OCI-LY7 (cell line): Measurements from ENCODE around the gene FAM171A1. TPM values are rescaled to one million over a fixed set of nuclear protein-coding genes. Genes with fewer than 3 reads are reported as not detected.

ENCODE experiments used
- BruUV-seq: library from RNA; stranded (reverse); fragments of 400-500 nt; replicated peaks from 2 replicates; lab custom pipeline; 2021; lab: Mats Ljungman, UMichigan
- CTCF ChIA-PET: fragments of 300-600 bp; sonication (Branson Sonifier 250); formaldehyde crosslinking; loops from one replicate; lab custom pipeline; 2022; ENCODE audit warnings: antibody characterized with exemption; ENCODE audit not compliant: unreplicated experiment; lab: Charles Lee
- POLR2A ChIA-PET: fragments of 300-600 bp; sonication (Branson Sonifier 250); formaldehyde crosslinking; loops from one replicate; lab custom pipeline; 2022; ENCODE audit warnings: antibody characterized with exemption; lab: Charles Lee
- DNase-seq: peaks from one replicate; pipeline ENCODE4 v3.0.0-alpha.2; 2015; ENCODE audit warnings: low spot score
- H2AFZ ChIP-seq: fragments of 200-600 bp; sonication (generic), shearing (Covaris generic); 2 replicates; pipeline ENCODE4 v1.6.1; 2014; ENCODE audit warnings: mild to moderate bottlenecking, antibody characterized with exemption, low read length, moderate library complexity
- H3K27ac ChIP-seq: fragments of 200-600 bp; sonication (generic); 2 replicates; pipeline ENCODE4 v1.5.1; 2014; ENCODE audit warnings: mixed run types, low read depth, mild to moderate bottlenecking, moderate library complexity, low read length, inconsistent platforms; ENCODE audit not compliant: poor library complexity, severe bottlenecking
- H3K36me3 ChIP-seq: fragments of 200-600 bp; sonication (generic); 2 replicates; pipeline ENCODE4 v1.6.1; 2014; ENCODE audit warnings: mild to moderate bottlenecking, antibody characterized with exemption, low read length, moderate library complexity, mixed read lengths; ENCODE audit not compliant: insufficient read depth
- H3K4me1 ChIP-seq: fragments of 200-600 bp; sonication (generic); 2 replicates; pipeline ENCODE4 v1.5.1; 2014; ENCODE audit warnings: mild to moderate bottlenecking, low read length; ENCODE audit not compliant: insufficient read depth, poor library complexity, severe bottlenecking
- H3K4me2 ChIP-seq: fragments of 200-600 bp; sonication (generic); 2 replicates; pipeline ENCODE4 v1.6.1; 2014; ENCODE audit warnings: mild to moderate bottlenecking, low read length
- H3K4me3 ChIP-seq: fragments of 200-600 bp; sonication (generic); 2 replicates; pipeline ENCODE4 v1.5.1; 2014; ENCODE audit warnings: mild to moderate bottlenecking, low read depth, low read length; ENCODE audit not compliant: poor library complexity, severe bottlenecking
- H3K79me2 ChIP-seq: fragments of 200-600 bp; sonication (generic); 2 replicates; pipeline ENCODE4 v1.6.1; 2016; ENCODE audit warnings: low read depth, mild to moderate bottlenecking, low read length, moderate library complexity, mixed read lengths; ENCODE audit not compliant: insufficient read depth
- H3K9me2 ChIP-seq: fragments of 200-600 bp; sonication (generic); 2 replicates; pipeline ENCODE4 v1.6.1; 2016; ENCODE audit warnings: mild to moderate bottlenecking, low read length, mixed read lengths; ENCODE audit not compliant: insufficient read depth
- H3K9me3 ChIP-seq: fragments of 200-600 bp; sonication (generic); 2 replicates; pipeline ENCODE4 v1.6.1; 2014; ENCODE audit warnings: mild to moderate bottlenecking, mixed run types, low read length, mixed read lengths
- H4K20me1 ChIP-seq: fragments of 200-600 bp; sonication (generic); 2 replicates; pipeline ENCODE4 v1.6.1; 2014; ENCODE audit warnings: mild to moderate bottlenecking, antibody characterized with exemption, low read length, moderate library complexity, mixed read lengths; ENCODE audit not compliant: insufficient read depth
- EZH2phosphoT487 ChIP-seq: fragments of 200-600 bp; sonication (generic); IDR thresholded peaks from 2 replicates; pipeline ENCODE4 v1.6.1; 2018; ENCODE audit warnings: low read depth, borderline replicate concordance, mild to moderate bottlenecking, mixed run types, antibody characterized with exemption, low read length, moderate library complexity, mixed read lengths
- intact Hi-C: fragments of 100-400 bp; cut with micrococcal nuclease; formaldehyde crosslinking; loops from one replicate; pipeline ENCODE4 v1.10.0; 2022; ENCODE audit not compliant: unreplicated experiment
- total RNA-seq, 2 experiments: library from RNA; depleted of rRNA in 1 of 2; stranded (reverse); fragments of >200 nt in 1 of 2; shearing (Covaris generic) in 1 of 2; gene quantifications; 2 replicates each; pipeline ENCODE4 v1.2.3, GENCODE V29; 2014 to 2022
- TF ChIP-seq, protein P1 (sequence below): fragments of 200-600 bp; sonication (generic); conservative IDR thresholded peaks from 2 replicates; pipeline ENCODE4 v1.5.1; 2014; ENCODE audit warnings: mild to moderate bottlenecking, antibody characterized with exemption, low read length, moderate library complexity, mixed read lengths

Gene FAM171A1
- total RNA-seq, 2 experiments from 2014 or later = not detected

DNA sequence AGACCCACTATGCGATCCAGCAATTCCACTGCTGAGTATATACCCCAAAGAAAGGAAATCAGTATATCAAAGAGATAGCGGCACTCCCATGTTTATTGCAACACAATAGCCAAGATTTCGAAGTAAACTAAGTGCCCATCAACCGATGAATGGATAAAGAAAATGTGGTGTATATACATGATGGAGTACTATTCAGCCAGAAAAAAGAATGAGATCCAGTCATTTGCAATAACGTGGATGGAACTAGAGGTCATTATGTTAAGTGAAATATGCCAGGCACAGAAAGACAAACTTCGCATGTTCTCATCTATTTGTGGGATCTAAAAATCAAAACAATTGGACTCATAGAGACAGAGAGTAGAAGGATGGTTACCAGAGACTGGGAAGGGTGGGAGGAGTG is 195.5 kb downstream of the FAM171A1 start:
- no peak for TF ChIP-seq EZH2phosphoT487
- TF ChIP-seq, protein P1, sequence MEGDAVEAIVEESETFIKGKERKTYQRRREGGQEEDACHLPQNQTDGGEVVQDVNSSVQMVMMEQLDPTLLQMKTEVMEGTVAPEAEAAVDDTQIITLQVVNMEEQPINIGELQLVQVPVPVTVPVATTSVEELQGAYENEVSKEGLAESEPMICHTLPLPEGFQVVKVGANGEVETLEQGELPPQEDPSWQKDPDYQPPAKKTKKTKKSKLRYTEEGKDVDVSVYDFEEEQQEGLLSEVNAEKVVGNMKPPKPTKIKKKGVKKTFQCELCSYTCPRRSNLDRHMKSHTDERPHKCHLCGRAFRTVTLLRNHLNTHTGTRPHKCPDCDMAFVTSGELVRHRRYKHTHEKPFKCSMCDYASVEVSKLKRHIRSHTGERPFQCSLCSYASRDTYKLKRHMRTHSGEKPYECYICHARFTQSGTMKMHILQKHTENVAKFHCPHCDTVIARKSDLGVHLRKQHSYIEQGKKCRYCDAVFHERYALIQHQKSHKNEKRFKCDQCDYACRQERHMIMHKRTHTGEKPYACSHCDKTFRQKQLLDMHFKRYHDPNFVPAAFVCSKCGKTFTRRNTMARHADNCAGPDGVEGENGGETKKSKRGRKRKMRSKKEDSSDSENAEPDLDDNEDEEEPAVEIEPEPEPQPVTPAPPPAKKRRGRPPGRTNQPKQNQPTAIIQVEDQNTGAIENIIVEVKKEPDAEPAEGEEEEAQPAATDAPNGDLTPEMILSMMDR = no peak
- H3K36me3 ChIP-seq = no peaks in the 10 kb centered on the region
- H4K20me1 ChIP-seq = no peaks in the 10 kb centered on the region
- no peak overlapping the region for H3K27ac ChIP-seq
- BruUV-seq = no TSS peak
- ChIA-PET POLR2A (no interaction called here), CTCF (no interaction called here)
- H3K4me2 ChIP-seq = no peak overlapping the region
- no peaks in the 10 kb centered on the region for H3K9me3 ChIP-seq
- no peaks in the 10 kb centered on the region for H3K9me2 ChIP-seq
- H2AFZ ChIP-seq = no peak overlapping the region
- H3K79me2 ChIP-seq = no peaks in the 10 kb centered on the region
- intact Hi-C loops = no loop called here
- DNase-seq = no peak
- no peaks in the 10 kb centered on the region for H3K4me1 ChIP-seq
- no peak overlapping the region for H3K4me3 ChIP-seq

DNA sequence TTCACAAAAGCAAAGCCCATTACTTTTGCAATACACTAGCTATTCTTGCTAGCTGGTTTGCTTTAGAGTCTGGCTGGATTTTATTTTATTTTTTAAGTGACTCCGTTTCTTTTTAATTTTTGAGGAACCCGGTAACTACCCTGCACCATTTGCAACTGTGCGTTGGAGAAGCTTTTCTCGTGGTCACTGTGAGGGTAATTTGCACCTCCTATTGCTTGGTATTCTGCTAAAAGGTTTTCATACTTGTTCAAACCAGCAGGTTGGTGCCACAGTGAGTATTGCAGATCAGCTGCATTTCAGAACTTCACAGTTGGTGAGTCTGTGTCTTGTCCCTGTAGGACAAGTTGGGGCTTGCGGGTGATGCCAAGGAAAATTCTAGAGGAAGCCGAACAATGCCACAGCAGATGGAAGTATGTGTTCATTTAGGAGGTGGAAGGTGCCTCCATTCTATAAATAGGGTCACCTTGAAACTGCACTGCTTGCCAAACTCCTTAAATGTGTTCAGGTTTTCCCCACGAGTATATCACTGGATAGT is 198.7 kb downstream of the FAM171A1 start:
- Histone ChIP-seq H3K4me1 (no peaks in the 10 kb centered on the region), H4K20me1 (no peaks in the 10 kb centered on the region), H3K27ac (no peak overlapping the region), H3K4me2 (no peak overlapping the region), H2AFZ (no peak overlapping the region), H3K9me3 (no peaks in the 10 kb centered on the region), H3K4me3 (no peak overlapping the region), H3K36me3 (no peaks in the 10 kb centered on the region), H3K79me2 (no peaks in the 10 kb centered on the region), H3K9me2 (no peaks in the 10 kb centered on the region)
- intact Hi-C loops = no loop called here
- DNase-seq = no peak
- no TSS peak for BruUV-seq
- ChIA-PET CTCF (no interaction called here), POLR2A (interaction anchor here (1.1 kb wide), 1 partner anchor 334 kb away, joined by 3 read pairs; the partner anchor contains the start of genes CDNF, HSPA14 and MSANTD7)
- TF ChIP-seq EZH2phosphoT487 = no peak
- TF ChIP-seq, protein P1 = no peak
